ENCODE data around the gene MMRN2. TPM values are rescaled to one million over a fixed set of nuclear protein-coding genes. Genes with fewer than 3 reads are reported as not detected.

Gene MMRN2
- total and polyA plus RNA-seq, 8 donors, result 1.00 to 40.0 (median 5.7) TPM

DNA sequence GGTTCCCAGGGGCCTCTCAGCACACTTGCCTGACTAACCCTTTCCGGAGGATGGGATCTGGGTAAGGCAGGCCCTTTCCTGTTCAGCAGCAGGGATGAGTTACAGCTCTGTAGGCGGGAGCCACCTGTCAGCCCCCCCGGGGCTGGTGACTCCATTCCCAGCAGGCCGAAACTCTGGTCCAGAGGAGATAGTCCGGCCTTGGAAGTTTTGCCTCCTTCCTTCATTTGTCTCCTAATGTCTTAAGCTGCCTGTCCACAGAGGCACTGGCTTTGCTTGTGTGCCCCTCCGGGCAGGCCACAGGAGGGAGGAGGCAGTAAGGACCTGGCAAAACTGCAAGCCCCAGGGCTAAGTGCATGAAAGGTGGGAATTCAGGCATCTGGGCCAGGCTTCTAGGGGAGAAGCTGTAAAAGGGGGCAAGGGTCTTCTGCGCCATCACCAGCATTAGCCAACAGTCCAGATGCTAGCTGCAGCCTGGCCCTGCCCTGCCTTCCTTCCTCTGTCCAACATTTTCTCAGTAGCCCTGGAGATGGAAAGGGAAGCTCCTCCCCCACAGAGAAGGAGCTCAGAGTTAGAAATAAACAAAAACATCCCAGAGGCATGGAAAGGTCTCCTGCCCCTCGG, 12.1 kb upstream of the MMRN2 start:
- intact Hi-C loops (cut with DNase I; ENCODE audit: low total_unique reads), result no loop called here

DNA sequence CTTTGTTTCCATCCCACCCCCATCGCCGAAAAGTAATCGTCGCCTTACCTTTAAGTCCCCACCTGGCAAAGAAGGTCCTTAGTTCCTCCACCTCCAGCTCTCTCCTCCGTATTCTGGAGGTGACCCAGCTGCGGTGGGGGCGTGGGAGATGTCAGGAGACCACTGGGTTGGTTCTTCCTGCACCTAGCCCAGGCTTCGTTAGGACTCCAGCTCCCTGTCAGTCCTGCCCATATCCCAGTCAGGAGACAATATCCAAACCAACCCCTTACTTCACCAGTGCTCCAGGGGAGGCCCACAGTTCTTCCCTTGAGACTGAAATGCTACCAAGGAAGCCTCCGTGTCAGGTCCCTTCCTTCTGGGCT, 11.6 kb upstream of the MMRN2 start:
- Histone ChIP-seq H3K9me3 (no peaks in the 10 kb centered on the region), H3K4me1 (peaks cover 52 to 64% (median 61%) of the 10 kb centered on the region in 4 donors), H3K4me3 (peak overlapping the region; percentile 41 to 59 (median 58)), H3K36me3 (no peaks in the 10 kb centered on the region), H3K27me3 (peaks cover 0 to 18% (median 3%) of the 10 kb centered on the region in 3 donors), H3K27ac (peak overlapping the region; percentile 91 to 96 (median 94))
- intact Hi-C loops (cut with DNase I; ENCODE audit: low total_unique reads), result no loop called here
- TF ChIP-seq EP300 (IDR thresholded peaks at IDR 0.05) (no peak), POLR2AphosphoS5 (IDR thresholded peaks at IDR 0.05) (no peak), POLR2A (IDR thresholded peaks at IDR 0.05) (no peak)
- TF ChIP-seq, protein P1, sequence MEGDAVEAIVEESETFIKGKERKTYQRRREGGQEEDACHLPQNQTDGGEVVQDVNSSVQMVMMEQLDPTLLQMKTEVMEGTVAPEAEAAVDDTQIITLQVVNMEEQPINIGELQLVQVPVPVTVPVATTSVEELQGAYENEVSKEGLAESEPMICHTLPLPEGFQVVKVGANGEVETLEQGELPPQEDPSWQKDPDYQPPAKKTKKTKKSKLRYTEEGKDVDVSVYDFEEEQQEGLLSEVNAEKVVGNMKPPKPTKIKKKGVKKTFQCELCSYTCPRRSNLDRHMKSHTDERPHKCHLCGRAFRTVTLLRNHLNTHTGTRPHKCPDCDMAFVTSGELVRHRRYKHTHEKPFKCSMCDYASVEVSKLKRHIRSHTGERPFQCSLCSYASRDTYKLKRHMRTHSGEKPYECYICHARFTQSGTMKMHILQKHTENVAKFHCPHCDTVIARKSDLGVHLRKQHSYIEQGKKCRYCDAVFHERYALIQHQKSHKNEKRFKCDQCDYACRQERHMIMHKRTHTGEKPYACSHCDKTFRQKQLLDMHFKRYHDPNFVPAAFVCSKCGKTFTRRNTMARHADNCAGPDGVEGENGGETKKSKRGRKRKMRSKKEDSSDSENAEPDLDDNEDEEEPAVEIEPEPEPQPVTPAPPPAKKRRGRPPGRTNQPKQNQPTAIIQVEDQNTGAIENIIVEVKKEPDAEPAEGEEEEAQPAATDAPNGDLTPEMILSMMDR (IDR thresholded peaks at IDR 0.05), result no peak
- peak; percentile 17 to 25 for DNase-seq
- WGBS, 5 donors, result 27 to 54% (median 31%) methylated on average over 5 to 9 of the region's 9 CpGs

More for the DNA sequence above, 12.1 kb upstream of the MMRN2 start:
- H3K4me3 ChIP-seq, result peak overlapping the region; percentile 41 to 59 (median 58)
- 32 to 67% (median 53%) methylated on average over 3 to 8 of the region's 8 CpGs for WGBS, 5 donors
- DNase-seq, result peak; percentile 24 to 70
- no peak for TF ChIP-seq POLR2A (IDR thresholded peaks at IDR 0.05)
- no peak for TF ChIP-seq EP300 (IDR thresholded peaks at IDR 0.05)
- TF ChIP-seq POLR2AphosphoS5 (IDR thresholded peaks at IDR 0.05), result no peak
- TF ChIP-seq, protein P1 (IDR thresholded peaks at IDR 0.05), result no peak
- peaks cover 52 to 69% (median 64%) of the 10 kb centered on the region in 4 donors for H3K4me1 ChIP-seq
- H3K27me3 ChIP-seq, result peaks cover 0 to 18% (median 3%) of the 10 kb centered on the region in 3 donors
- peak overlapping the region; percentile 91 to 96 (median 94) for H3K27ac ChIP-seq
- no peaks in the 10 kb centered on the region for H3K9me3 ChIP-seq
- H3K36me3 ChIP-seq, result no peaks in the 10 kb centered on the region

DNA sequence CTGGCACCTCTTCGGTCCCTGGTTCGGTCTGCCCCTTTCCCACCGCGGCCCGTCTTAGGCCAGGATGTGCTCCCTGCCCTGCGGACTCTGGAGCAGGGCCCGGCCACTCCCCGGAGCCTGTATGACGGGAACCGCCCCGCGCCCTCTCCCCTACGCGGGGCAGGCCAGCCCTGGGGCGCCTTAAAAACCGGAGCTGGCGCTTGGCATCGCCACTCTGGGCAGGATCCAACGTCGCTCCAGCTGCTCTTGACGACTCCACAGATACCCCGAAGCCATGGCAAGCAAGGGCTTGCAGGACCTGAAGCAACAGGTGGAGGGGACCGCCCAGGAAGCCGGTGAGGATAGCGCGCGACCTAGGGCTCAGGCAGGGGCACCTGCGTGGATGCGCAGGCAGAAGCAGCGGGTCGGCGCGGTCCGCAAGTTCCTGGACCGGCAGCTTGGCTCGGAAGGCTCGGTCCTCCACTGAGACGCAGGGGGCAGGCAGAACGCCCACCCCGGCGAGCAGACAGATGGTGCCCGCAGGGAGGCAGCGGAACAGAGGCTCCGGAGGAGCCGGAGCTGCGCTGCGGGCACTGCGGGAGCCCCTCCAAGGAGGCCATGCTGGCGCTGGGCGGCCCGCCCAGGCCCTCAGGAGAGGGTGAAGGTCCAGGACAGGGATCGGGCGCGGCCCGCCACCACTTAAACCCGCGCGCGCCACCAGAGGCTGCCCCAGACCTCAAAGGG, 11.0 kb upstream of the MMRN2 start, which contains the start of gene ADIRF:
TSS of gene ADIRF (plus strand) at position 212 of the 723 bp plus-strand sequence. CDS start at position 275, 63 bp downstream.
- TF ChIP-seq POLR2AphosphoS5 (IDR thresholded peaks at IDR 0.05), result peak; percentile 19 to 81 (median 72)
- no peak for TF ChIP-seq POLR2A (IDR thresholded peaks at IDR 0.05)
- TF ChIP-seq EP300 (IDR thresholded peaks at IDR 0.05), result no peak
- TF ChIP-seq, protein P1 (IDR thresholded peaks at IDR 0.05), result no peak
- peaks cover 52 to 63% (median 60%) of the 10 kb centered on the region in 4 donors for H3K4me1 ChIP-seq
- intact Hi-C loops (cut with DNase I; ENCODE audit: low total_unique reads), result no loop called here

DNA sequence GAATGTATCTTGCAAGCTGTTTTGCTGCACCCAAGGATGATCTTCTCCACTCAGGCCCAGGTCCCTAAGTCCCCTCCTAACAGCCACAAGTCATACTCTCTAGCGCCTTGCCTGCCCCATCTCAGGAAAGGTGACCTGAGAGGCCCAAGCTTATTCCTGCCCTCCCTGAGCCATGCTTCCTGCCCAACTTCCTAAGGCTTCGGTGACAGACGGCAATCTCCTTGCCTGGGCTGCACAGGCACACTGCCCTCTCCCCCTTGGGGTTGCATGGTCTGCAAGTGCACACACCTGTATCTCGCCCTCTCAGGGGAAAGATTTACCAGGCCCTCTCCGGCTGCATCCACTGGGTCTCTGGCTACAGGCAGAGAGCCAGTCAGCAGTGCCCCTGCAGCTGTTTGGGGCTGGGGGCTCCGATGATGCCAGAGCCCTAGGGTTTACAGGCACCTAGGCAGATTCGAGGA, 10.1 kb upstream of the MMRN2 start:
- H3K27ac ChIP-seq, result peak overlapping the region in 4 of 5 donors; percentile 91 to 96 (median 94)
- H3K4me1 ChIP-seq, result peaks cover 52 to 63% (median 60%) of the 10 kb centered on the region in 4 donors
- H3K9me3 ChIP-seq, result no peaks in the 10 kb centered on the region
- TF ChIP-seq POLR2A (IDR thresholded peaks at IDR 0.05) (no peak), POLR2AphosphoS5 (IDR thresholded peaks at IDR 0.05) (no peak), EP300 (IDR thresholded peaks at IDR 0.05) (no peak)
- TF ChIP-seq, protein P1 (IDR thresholded peaks at IDR 0.05), result no peak
- H3K27me3 ChIP-seq, result peaks cover 0 to 18% (median 3%) of the 10 kb centered on the region in 3 donors
- intact Hi-C loops (cut with DNase I; ENCODE audit: low total_unique reads), result no loop called here
- DNase-seq, result peak in 1 of 2 donors; percentile 17
- 63 to 86% (median 81%) methylated on average over 7 of the region's 7 CpGs for WGBS, 5 donors
- no peaks in the 10 kb centered on the region for H3K36me3 ChIP-seq
- peak overlapping the region in 2 of 4 donors; percentile 41 to 58 for H3K4me3 ChIP-seq

More for the DNA sequence above, 11.0 kb upstream of the MMRN2 start, which contains the start of gene ADIRF:
- H3K4me3 ChIP-seq, result peak within 1 kb of the TSS; percentile 41 to 59 (median 58)
- H3K9me3 ChIP-seq, result no peaks in the 10 kb centered on the region
- peak; percentile 67 to 82 for DNase-seq
- peaks cover 0 to 18% (median 3%) of the 10 kb centered on the region in 3 donors for H3K27me3 ChIP-seq
- no peaks in the 10 kb centered on the region for H3K36me3 ChIP-seq
- WGBS, 5 donors, result 7 to 15% (median 11%) methylated on average over 26 to 59 of the region's 59 CpGs
- H3K27ac ChIP-seq, result peak within 1 kb of the TSS; percentile 91 to 96 (median 94)

Measured in stomach (tissue), 9 donors.